ENCODE results near the gene QRFP.

GRCh38 chr9:130846487-130847305, 49.9 kb downstream of the QRFP start:
- TF ChIP-seq CTCF (IDR thresholded peaks at IDR 0.05) (no peak), POLR2A (IDR thresholded peaks at IDR 0.05) (no peak)

All from suprapubic skin (tissue), 3 donors.